ENCODE results near the gene PRM1.

Gene PRM1

GRCh38 chr16:11239644-11240632 is 41.2 kb downstream of the PRM1 start:
- FAIRE-seq (no peak), DNase-seq (ENCODE audit: insufficient read length, low spot score) (no peak)

- DNase-seq (ENCODE audit: insufficient read length, low spot score) (no peak), FAIRE-seq (no peak)
Measured at GRCh38 chr16:11238272-11239202, 42.6 kb downstream of the PRM1 start.

- FAIRE-seq (no peak), DNase-seq (ENCODE audit: insufficient read length, low spot score) (no peak)
Measured at GRCh38 chr16:11236461-11237254, 44.5 kb downstream of the PRM1 start.

GRCh38 chr16:11235703-11235991 is 45.5 kb downstream of the PRM1 start:
- FAIRE-seq = no peak
- DNase-seq (ENCODE audit: insufficient read length, low spot score) = no peak

GRCh38 chr16:11234884-11235702 is 46.0 kb downstream of the PRM1 start:
- FAIRE-seq = no peak
- no peak for DNase-seq (ENCODE audit: insufficient read length, low spot score)

- FAIRE-seq (no peak), DNase-seq (ENCODE audit: insufficient read length, low spot score) (no peak)
Measured at GRCh38 chr16:11233727-11234376, 47.3 kb downstream of the PRM1 start.

GRCh38 chr16:11232852-11233726 is 48.0 kb downstream of the PRM1 start:
- FAIRE-seq (no peak), DNase-seq (ENCODE audit: insufficient read length, low spot score) (no peak)

GRCh38 chr16:11232302-11232851 is 48.8 kb downstream of the PRM1 start:
- DNase-seq (ENCODE audit: insufficient read length, low spot score) = no peak
- FAIRE-seq = no peak

- DNase-seq (ENCODE audit: insufficient read length, low spot score) = no peak
- FAIRE-seq = no peak
Measured at GRCh38 chr16:11231367-11231970, 49.7 kb downstream of the PRM1 start.

All from HTR-8/SVneo (cell line).